Measurements from ENCODE around the gene GRK6. TPM values are rescaled to one million over a fixed set of nuclear protein-coding genes. Genes with fewer than 3 reads are reported as not detected.
A peak's percentile ranks its signal among the peaks of the same experiment; 100 is the strongest.

Gene GRK6
- polyA plus RNA-seq (ENCODE audit: insufficient read length in 4 of 4), result 10 to 100 TPM; 22.2 to 29.0 (median 24.6) TPM

DNA sequence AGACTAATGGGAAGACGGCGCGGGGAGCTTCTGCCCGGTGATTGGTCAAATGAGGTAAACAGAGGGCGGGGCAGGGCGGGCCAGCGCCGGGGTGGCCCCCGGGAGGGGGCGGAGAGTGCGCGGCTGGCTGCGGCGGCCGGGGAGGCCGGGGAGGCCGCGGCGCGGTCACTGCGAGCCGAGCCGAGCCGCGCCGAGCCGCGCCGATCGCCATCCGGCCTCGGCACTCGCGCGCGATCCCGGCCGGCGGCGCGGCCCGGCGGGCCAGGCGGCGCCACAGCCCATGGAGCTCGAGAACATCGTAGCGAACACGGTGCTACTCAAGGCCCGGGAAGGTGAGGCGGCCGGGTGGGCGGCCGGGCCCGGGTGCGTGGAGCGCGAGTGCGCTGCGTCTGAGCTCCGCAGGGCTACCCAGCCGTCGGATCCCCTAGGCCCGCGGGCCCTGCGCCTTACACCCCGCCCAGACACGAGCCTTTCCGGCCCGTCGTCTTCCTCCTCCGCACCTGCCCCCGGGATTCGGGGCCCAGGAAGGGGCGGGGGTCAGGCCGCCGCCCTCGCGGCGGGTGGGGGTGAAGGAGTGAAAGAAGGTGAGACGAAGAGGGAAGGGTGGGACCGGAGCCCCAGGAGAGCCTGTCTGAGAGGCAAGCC, at the start of gene GRK6:
Gene GRK6, plus strand, starts transcription at position 111 of the 645 bp plus-strand sequence. Its CDS starts 170 bp downstream, at position 281.
- DNase-seq (ENCODE audit: low read depth in 4 of 4, low spot score in 3 of 4), result no peak

DNA sequence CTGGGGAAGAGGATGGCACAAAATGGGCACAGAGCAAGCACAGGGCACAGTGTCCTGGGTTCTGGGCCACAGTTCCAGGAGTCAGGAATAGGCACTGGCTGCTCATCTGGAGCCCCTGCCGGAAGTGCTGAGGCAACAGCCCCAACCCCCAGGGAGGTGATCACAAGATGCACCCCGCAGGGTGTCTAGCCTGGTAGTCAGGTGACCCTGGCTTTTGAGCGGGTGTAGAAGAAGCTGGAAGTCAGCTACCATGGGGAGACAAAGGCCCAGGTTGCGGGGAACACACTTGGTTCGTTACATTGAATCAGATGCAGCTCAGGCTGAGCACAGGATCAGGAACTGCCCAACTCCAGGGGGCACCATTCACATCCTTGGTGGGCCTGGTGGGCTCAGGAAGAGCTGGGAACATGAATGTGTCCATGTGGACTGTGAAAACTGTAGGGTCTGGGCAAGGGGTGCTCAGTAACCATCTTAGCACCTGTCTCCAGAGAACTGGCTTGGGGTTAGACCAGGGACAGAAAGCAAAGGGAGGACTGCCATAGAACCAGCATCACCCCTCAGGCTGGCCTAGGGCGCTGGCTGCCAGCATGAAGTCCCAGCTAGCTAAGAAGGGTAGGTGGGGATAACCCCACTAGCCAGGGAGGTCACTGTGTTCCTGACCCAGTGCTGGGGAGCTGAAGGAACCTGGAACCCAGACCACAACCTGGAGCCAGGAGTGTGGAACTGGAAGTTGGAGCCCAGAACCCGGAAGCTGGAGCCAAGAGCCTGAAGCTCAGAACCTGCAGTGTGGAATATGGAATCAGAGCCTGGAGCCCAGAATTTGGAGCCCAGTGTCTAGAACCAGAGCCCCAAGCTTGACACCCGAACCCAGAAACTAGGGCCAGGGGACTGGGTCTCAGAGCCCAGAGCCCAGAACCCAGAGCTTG, 48.4 kb upstream of the GRK6 start:
- DNase-seq (ENCODE audit: low read depth in 4 of 4, low spot score in 3 of 4), result no peak

DNA sequence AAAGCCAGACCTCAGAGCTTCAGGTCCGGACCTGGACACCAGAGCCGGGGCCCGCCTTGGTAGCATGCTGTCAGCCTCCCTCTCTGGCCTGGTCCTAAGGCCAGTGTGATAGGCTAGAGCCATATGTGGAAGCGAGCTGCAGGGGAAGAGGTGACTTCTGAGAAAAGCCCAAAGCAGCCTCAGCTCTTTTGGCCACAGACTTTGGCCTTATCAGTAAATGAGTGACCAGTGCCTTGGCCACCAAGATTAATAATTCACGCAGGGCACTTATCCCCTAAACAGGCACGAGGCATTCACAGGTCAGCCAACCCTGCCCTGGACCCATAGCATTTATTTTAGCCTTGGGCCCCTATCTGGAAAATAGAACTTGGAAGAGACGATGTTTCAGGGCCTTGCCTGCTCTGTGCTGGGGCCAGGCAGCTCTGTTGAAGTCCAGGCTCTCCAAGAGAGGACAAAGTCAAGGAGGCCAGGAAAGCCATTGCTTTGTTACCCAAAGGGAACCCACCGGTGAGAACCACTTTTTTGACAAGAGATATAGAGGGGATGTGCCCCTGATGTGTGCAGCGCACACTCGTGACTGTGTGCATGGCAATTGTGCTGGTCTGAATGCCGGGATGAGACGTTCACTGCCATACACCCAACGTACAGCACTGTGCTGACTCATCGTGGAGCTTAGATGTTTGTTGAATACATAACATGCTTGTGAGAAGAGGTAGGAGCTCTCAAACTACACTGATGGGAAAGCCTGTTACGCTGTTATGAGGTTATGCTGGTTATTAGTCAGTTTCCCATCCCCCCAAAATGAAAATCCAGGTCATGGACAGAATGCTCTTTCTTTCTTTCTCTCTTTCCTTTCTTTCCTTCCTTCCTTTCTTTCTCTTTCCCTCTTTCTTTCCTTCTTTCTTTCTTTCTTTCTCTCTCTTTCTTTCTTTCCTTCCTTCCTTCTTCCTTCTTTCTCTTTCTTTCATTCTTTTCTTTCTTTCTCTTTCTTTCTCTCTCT, 47.3 kb upstream of the GRK6 start:
- no peak for DNase-seq (ENCODE audit: low read depth in 4 of 4, low spot score in 3 of 4)

DNA sequence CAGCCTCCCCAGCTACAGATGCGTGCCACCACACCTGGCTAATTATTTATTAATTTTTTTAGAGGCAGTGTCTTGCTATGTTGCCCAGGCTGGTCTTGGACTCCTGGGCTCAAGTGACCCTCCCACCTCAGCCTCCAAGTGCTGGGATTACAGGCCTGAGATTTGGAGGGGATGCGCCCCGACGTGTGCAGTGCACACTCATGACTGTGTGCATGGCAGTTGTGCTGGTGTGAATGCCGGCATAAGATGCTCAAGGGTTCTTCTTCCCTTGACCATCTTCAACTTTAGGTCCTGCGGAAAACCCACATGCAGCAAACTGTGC, 45.7 kb upstream of the GRK6 start:
- DNase-seq (ENCODE audit: low read depth in 4 of 4, low spot score in 3 of 4), result no peak

DNA sequence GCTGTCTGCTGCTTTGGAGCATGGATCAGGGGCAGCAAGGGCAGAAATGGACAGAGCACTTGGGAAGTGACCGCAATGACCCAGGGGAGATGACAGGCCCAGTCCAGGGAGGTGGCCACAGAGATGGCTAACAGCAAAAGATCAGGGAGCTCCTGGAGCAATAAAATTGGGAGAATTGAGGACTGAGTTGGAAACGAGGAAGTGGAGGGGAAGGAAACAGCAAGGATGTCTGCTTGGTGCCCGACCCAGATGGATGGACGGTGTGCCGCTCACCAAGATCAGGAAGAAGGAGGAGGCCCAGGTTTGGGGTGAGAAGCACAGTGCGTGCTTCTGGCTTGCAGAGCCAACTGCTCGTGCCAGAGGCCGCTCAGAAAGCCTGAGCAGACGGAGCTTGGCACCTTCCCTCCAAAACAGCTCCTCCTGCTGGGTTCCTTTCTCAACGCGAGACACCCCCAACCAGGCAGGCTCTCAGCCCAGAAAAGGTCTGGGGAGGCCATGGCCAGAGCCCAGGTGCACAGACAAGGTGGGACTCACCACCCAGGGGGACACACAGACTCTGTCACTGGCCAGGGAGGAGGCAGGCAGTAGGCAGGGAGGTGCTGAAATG, 44.0 kb upstream of the GRK6 start:
- no peak for DNase-seq (ENCODE audit: low read depth in 4 of 4, low spot score in 3 of 4)

DNA sequence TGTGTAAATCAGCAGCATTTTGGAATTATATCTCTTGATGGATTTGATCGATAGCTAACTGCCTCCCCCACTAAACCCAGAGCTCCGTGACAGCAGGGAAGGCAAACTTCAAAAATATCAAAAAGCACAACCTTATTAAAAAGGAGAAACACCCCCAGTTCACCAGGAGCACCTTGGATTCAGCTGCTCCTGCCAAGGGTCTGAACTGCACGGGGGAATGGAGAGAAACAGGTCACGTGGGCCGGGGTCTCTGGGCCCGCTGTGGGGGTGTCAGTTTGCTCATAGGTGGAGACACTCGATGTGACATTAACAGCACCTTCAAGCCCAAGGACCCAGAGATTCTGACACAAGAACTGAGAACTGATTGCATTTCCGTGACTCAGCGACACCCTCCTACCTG, 43.3 kb upstream of the GRK6 start:
- DNase-seq (ENCODE audit: low read depth in 4 of 4, low spot score in 3 of 4), result no peak

DNA sequence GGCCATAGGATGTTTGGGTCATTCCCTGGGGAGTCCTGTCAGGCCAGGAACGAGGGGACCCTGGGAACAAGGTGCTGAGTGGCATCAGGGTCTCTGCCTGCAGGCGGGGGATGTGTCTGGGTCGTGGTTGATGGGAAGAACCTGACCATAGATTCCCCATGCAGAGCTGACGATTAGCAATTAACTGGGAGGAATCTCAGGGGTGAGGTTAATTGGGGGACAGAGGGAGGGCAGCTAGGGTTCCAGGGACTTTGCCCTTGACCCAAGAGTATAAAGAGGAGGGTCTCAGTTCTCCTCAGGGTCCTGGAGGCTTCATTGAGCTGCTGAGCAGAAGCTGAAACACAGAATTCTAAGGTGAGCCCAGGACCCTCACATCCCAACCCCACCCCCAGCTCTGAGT, 42.3 kb upstream of the GRK6 start, which contains the start of gene SLC34A1:
Gene SLC34A1, plus strand, starts transcription at position 301 of the 400 bp plus-strand sequence. CDS start 1,308 bp downstream, outside the sequence.
- no peak for DNase-seq (ENCODE audit: low read depth in 4 of 4, low spot score in 3 of 4)

DNA sequence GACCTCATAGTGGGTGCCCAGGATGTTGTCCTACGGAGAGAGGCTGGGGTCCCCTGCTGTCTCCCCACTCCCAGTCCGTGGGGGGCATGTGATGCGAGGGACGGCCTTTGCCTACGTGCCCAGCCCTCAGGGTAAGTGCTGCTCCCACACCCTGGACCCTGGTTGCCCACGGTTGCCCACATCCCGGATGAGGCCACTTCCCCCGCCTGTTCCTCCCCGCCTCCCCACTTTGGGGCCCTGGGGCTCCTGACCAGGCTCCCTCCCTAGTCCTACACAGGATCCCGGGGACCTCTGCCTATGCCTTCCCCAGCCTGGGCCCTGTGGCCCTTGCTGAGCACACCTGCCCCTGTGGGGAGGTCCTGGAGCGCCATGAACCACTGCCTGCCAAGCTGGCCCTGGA, 40.8 kb upstream of the GRK6 start:
- DNase-seq (ENCODE audit: low read depth in 4 of 4, low spot score in 3 of 4), result no peak

DNA sequence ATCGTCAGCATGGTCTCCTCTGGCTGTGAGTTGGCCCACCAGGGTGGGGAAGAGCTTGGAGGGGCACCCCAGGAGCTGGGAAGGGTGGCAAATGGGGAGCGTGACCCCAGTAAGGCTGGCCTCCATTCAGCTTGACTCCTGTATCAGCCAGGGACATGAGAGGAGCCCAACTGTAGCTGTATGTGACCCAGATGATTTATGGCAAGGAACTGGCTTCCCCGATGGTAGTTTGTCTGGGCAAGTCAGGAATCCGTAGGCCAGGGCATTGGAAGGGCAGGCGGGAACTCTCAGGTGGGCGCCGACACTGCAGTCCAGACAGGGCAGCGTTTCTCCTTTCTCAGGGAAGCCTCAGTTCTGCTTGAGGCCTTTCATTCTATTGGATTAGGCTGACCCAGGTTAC, 39.9 kb upstream of the GRK6 start:
- DNase-seq (ENCODE audit: low read depth in 4 of 4, low spot score in 3 of 4), result no peak

DNA sequence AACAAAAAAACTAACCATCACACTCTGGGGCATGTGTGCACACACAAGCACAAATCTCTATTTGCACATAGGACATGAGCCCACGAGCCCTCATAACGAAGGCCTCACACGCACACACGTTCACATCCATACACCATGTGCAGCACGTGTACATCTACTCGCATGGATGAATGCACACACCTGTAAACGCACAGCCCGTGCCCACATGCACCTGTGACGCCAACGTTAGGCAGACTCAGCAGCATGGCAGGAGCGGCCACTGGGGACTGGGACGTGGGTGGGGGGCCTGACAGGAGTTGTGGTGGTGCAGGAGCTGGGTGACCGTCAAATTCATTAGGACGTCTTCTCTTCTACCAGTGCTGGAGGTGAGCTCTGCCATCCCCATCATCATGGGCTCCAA, 39.1 kb upstream of the GRK6 start:
- DNase-seq (ENCODE audit: low read depth in 4 of 4, low spot score in 3 of 4), result no peak

DNA sequence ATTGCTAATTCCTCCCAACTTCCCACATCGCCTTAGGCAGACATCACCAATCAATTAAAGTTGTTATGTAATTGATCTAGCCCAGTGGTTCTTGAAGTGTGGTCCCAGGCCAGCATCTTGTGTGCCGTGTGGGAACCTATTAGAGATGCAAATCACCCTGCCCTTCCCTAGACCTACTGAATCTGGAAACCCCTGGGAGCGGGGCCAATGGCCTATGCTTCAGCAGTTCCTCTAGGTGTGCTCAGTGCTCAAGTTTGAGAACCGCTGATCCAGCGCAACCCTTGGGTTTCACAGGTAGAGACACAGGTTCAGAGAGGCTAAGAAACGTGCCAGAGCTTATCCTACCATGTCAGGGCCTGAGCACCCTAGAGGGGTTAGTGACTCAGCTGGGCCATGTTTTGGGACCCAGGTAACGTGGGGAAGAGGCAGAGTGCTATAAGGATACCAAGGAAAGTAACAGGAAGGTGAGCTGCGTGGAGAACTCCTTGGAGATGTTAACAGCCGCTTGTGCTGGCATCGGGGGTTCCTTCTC, 37.9 kb upstream of the GRK6 start:
- DNase-seq (ENCODE audit: low read depth in 4 of 4, low spot score in 3 of 4), result no peak

DNA sequence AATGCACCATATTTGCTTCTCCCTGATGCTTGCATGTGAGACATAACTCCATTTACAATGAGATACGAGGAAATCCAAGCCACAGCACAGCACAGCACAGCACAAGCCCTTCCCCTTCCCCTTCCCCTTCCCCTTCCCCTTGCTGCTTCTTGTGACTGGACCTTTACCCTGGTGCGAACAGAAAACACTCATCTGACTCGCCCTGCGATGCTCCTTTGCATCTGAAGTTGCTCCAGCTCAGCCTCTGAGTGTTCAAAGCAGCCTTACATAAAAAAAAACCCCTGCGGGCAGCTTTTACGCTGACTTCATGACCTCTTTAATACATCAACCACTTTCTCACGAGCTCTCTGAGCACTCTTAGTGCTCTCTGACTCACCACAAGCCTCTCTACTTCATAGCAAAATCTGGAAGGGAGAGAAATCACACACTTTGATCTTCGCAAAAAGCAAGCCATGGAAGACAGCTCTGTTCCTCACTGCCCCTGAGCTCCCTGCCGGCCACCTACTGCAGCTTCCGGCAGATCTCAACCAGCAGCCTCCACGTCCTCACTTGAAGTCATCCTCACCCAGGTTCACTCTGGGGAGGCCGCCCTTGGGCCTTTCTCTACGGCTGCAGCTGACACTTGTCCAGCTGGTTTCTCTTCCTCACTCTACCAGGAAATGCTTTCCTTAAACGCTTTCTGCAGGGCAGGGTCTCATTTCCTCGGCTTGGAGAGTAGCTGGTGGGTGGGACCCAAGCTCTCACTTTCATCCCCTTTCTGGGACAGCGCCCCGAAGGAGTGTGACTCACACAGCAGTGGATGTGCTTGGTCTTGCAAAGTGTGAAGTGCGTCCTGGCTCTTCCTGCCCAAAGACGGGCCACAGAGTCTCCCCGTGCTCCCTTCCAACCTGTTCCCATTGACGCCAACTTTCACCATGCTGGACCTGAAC, 37.0 kb upstream of the GRK6 start:
- DNase-seq (ENCODE audit: low read depth in 4 of 4, low spot score in 3 of 4), result no peak

DNA sequence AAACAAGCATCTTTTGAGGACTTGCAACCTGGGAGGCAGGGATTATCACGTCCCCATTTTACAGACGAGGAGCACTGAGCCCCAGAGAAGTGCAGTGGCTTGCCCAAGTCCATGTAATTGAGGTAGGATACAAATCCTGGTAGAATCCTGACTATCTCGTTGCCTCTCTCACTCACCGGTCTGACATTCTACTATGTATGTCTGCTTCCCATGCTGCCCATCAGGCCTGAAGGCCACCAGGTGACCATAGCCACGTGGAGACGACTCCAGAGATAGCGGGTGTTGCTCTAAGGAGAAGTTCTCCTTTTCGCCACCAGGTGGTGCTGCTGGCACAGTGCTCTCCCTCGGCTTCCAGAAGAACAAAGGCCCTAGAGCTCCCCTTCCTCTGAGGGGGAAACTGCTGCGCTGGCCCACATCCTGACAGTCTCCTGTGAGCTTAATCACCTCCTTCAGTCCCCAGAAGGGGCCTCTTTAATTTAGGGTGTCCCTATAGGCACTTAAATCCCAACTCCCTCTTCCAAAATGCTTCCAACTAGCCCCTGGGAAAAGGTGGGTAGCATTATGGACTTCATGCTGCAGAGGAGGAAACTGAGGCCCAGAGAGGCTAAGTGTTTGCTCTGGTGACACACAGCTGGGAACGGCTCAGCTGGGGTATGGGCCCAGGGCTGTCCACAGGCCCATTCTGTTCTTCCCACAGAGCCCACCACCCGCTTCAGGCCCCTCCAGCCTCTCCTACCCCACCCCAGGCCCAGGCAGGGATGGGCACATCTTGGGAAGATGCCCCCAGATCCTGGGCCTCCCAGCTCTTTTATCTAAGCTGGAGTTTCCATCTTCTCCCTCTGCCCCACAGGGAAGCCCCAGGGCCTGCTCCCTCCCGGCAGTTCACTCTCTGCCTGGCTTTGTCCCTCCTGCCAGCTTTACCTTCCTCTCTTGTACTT, 35.8 kb upstream of the GRK6 start:
- peak in 2 of 4 donors; percentile 75 to 84 for DNase-seq (ENCODE audit: low read depth in 4 of 4, low spot score in 3 of 4)

DNA sequence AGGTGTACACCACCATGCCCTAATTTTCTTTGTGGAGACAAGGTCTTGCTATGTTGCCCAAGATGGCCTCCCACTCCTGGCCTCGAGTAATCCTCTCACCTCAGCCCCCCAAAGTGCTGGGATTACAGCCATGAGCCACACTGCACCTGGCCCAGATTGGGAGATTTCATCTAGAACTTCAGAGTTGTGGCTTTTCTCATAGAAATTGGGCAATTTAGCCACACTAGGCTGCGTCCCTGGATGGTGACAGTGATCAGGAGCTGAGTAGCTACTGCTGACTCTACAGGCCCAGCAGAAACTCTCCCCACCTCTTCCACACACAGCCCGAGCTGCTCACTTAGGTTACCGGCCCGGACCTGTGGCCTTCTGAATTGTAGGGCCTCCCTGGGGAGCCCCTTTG, 33.7 kb upstream of the GRK6 start:
- DNase-seq (ENCODE audit: low read depth in 4 of 4, low spot score in 3 of 4), result no peak

DNA sequence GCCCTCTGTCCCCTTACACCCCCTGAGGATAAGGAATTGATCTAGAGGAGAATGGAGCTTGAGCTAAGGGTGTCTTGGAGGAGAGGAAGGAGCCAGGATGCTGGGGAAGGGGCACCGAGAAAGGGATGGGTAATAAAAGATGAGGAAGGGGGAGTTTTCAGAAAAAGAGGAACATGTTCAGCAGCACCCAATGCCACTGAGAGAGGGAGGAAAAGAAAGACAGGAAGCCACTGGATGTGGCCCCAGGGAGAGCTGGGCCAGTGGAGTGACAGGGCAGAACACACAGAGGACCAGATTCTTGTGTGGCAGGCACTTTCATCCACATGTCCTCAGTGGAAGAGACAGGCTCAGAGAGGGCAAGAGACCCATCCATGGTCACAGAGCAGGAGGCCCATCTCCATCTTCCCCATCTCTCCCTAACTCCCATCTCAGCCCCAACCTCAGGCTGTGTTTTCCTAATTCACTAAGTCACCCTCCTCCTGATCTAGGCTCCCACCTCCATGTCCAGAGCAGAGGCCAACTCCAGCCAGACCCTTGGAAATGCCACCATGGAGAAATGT, 33.2 kb upstream of the GRK6 start:
- DNase-seq (ENCODE audit: low read depth in 4 of 4, low spot score in 3 of 4), result no peak

DNA sequence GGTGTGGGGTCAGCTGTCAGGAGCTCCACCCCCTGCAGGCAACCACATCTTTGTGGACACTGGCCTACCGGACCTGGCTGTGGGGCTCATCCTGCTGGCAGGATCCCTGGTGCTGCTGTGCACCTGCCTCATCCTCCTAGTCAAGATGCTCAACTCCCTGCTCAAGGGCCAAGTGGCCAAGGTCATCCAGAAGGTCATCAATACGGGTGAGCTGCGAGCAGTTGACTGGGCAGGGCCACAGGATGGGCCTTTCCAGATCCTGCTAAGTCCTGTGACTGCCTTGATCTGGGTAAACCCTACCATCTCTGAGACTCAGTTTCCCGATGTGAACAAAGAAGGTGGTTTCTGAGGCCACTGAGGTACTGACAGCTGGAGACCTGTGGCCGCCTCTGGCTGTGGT, 32.5 kb upstream of the GRK6 start:
- DNase-seq (ENCODE audit: low read depth in 4 of 4, low spot score in 3 of 4), result no peak

DNA sequence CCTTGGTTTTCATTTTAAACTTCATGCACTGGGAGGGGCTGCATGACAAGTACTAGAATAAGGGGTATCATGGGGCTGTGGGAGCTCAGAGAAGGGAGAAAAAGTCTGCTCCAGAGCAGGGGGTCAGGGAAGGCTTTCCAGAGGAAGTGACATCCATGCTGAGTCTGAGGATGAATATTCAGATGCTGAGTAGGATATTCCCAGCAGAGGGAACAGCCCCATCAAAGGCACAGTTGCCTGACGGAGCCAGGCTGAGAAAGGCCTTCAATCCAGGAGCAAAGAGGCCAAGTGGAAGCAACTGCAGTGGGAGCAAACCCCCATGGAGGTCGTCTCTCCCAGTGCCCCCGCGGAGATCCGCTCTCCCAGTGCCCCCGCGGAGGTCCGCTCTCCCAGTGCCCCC, 30.4 kb upstream of the GRK6 start:
- no peak for DNase-seq (ENCODE audit: low read depth in 4 of 4, low spot score in 3 of 4)

DNA sequence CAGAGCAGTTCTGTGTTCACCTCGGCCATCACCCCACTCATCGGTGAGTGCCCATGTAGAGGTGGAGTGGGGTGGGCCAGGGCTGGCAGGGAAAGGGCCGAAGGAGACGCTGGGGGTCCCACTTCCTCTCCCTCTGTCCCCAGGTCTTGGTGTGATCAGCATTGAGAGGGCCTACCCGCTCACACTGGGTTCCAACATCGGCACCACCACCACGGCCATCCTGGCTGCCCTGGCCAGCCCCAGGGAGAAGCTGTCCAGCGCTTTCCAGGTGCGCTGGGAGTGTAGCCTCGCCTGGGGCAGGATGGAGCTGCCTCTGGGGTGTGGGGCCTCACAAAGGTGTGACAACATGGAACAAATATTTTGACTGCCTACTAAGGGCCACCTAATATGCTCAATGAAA, 29.7 kb upstream of the GRK6 start:
- no peak for DNase-seq (ENCODE audit: low read depth in 4 of 4, low spot score in 3 of 4)
